HEK293 (cell line): Measurements from ENCODE around the gene CARD11.

ENCODE experiments used
- CTCF ChIA-PET: fragments of 350-600 bp; formaldehyde crosslinking; extraction: SDS; loops from one replicate; lab custom pipeline; 2021; ENCODE audit warnings: antibody characterized with exemption; lab: Yijun Ruan, JAX
- POLR2A ChIA-PET: fragments of 300-600 bp; formaldehyde crosslinking; extraction: SDS; loops from one replicate; lab custom pipeline; 2020; ENCODE audit warnings: antibody characterized with exemption, inconsistent platforms; lab: Yijun Ruan, JAX
- H3K27ac ChIP-seq: fragments of 200-500 bp; sonication (Bioruptor generic); 2 replicates; pipeline ENCODE4 v1.5.1; 2014; ENCODE audit warnings: low read depth, low read length, control low read depth, inconsistent platforms; ENCODE audit errors: extremely low read depth
- H3K36me3 ChIP-seq, 2 experiments: fragments of 200-500 bp in 1 of 2; sonication (Bioruptor generic) in 1 of 2; 1 replicate in 1 of 2; 2 replicates in 1 of 2; pipeline ENCODE4 v1.5.1; 2014 to 2017; ENCODE audit warnings: inconsistent platforms in 2 of 2, low read length in 2 of 2; ENCODE audit not compliant: control insufficient read depth in 2 of 2, insufficient read depth in 1 of 2
- H3K4me1 ChIP-seq: fragments of 200-500 bp; sonication (Bioruptor generic); 2 replicates; pipeline ENCODE4 v1.5.1; 2014; ENCODE audit warnings: mild to moderate bottlenecking, low read length, inconsistent platforms; ENCODE audit not compliant: control insufficient read depth, insufficient read depth
- H3K4me3 ChIP-seq: 2 replicates; pipeline ENCODE4 v1.5.1; 2011; ENCODE audit warnings: low read depth, mild to moderate bottlenecking, control low read depth, low read length, moderate library complexity
- H3K9me3 ChIP-seq: fragments of 200-500 bp; sonication (Bioruptor generic); 2 replicates; pipeline ENCODE4 v1.5.1; 2014; ENCODE audit warnings: low read depth, low read length, inconsistent platforms; ENCODE audit not compliant: control insufficient read depth, insufficient read depth
- HOXD13 ChIP-seq: sonication (generic); formaldehyde crosslinking; IDR thresholded peaks from 2 replicates; pipeline ENCODE4 v1.8.0; 2022; ENCODE audit warnings: missing genetic modification reagents, borderline replicate concordance
- SP7 ChIP-seq: fragments of 450-650 bp; formaldehyde crosslinking; IDR thresholded peaks from 2 replicates; pipeline ENCODE4 v1.5.1; 2016; ENCODE audit warnings: missing biosample characterization, missing genetic modification characterization
- ZBTB48 ChIP-seq: fragments of 450-650 bp; formaldehyde crosslinking; IDR thresholded peaks from 2 replicates; pipeline ENCODE4 v1.5.1; 2016; ENCODE audit warnings: missing biosample characterization, missing genetic modification characterization
- ZNF2 ChIP-seq: fragments of 450-650 bp; formaldehyde crosslinking; IDR thresholded peaks from 2 replicates; pipeline ENCODE4 v1.5.1; 2016; ENCODE audit warnings: missing biosample characterization, missing genetic modification characterization
- ZNF501 ChIP-seq: fragments of 450-650 bp; formaldehyde crosslinking; IDR thresholded peaks from 2 replicates; pipeline ENCODE4 v1.5.1; 2016; ENCODE audit warnings: missing biosample characterization, missing genetic modification characterization
- ZNF510 ChIP-seq: fragments of 450-650 bp; formaldehyde crosslinking; IDR thresholded peaks from 2 replicates; pipeline ENCODE4 v1.5.1; 2018; ENCODE audit warnings: mild to moderate bottlenecking, missing genetic modification characterization, missing biosample characterization; ENCODE audit not compliant: insufficient replicate concordance
- ZNF514 ChIP-seq: fragments of 450-650 bp; formaldehyde crosslinking; IDR thresholded peaks from 2 replicates; pipeline ENCODE4 v1.5.1; 2016; ENCODE audit warnings: missing biosample characterization, missing genetic modification characterization
- ZNF558 ChIP-seq: fragments of 450-650 bp; formaldehyde crosslinking; IDR thresholded peaks from 2 replicates; pipeline ENCODE4 v1.5.1; 2016; ENCODE audit warnings: missing biosample characterization, missing genetic modification characterization
- TF ChIP-seq, protein P1 (sequence below): fragments of 450-650 bp; formaldehyde crosslinking; IDR thresholded peaks from 2 replicates; pipeline ENCODE4 v1.5.1; 2017; ENCODE audit warnings: missing biosample characterization, missing genetic modification characterization
- TF ChIP-seq, protein P2 (sequence below): fragments of 450-650 bp; formaldehyde crosslinking; IDR thresholded peaks from 2 replicates; pipeline ENCODE4 v1.5.1; 2016; ENCODE audit warnings: missing biosample characterization, missing genetic modification characterization
- TF ChIP-seq, protein P3 (sequence below): sonication (generic); formaldehyde crosslinking; IDR thresholded peaks from 2 replicates; pipeline ENCODE4 v1.8.1; 2022; ENCODE audit warnings: mild to moderate bottlenecking, moderate library complexity, missing genetic modification reagents
- TF ChIP-seq, protein P4 (sequence below): fragments of 450-650 bp; formaldehyde crosslinking; IDR thresholded peaks from 2 replicates; pipeline ENCODE4 v1.5.1; 2016; ENCODE audit warnings: missing biosample characterization, missing genetic modification characterization, low read depth
- TF ChIP-seq, protein P5 (sequence below): fragments of 450-650 bp; formaldehyde crosslinking; IDR thresholded peaks from 2 replicates; pipeline ENCODE4 v1.5.1; 2016; ENCODE audit warnings: missing biosample characterization, missing genetic modification characterization
- TF ChIP-seq, protein P6 (sequence below): fragments of 450-650 bp; formaldehyde crosslinking; IDR thresholded peaks from 2 replicates; pipeline ENCODE4 v1.5.1; 2016; ENCODE audit warnings: missing biosample characterization, missing genetic modification characterization

Gene CARD11

DNA sequence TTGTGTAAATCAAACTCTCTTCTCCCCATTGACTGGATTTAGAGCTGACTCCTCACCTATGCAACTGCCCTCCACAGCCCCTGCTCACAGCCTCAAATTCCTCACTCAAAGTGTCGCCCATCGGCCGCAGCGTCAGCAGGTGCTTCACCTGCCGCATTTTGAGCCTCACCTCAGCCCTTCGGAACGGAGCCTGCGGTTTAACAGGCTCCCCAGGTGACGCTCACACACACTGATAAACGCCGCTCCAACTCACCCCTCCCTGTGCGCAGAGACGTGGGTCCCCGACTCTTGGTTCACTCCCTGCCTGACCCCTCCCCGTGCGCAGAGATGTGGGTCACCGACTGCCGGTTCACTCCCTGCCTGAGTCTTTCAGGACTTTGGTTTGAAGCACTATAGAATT lies 57.1 kb downstream of the CARD11 start:
- H3K4me1 ChIP-seq: no peaks in the 10 kb centered on the region
- POLR2A ChIA-PET: no interaction called here
- H3K9me3 ChIP-seq: no peaks in the 10 kb centered on the region; the same call in 1 of the 2 replicates
- H3K27ac ChIP-seq: no peak overlapping the region
- no peak for TF ChIP-seq ZBTB48 (tag by site-specific recombination)
- TF ChIP-seq, protein P1, sequence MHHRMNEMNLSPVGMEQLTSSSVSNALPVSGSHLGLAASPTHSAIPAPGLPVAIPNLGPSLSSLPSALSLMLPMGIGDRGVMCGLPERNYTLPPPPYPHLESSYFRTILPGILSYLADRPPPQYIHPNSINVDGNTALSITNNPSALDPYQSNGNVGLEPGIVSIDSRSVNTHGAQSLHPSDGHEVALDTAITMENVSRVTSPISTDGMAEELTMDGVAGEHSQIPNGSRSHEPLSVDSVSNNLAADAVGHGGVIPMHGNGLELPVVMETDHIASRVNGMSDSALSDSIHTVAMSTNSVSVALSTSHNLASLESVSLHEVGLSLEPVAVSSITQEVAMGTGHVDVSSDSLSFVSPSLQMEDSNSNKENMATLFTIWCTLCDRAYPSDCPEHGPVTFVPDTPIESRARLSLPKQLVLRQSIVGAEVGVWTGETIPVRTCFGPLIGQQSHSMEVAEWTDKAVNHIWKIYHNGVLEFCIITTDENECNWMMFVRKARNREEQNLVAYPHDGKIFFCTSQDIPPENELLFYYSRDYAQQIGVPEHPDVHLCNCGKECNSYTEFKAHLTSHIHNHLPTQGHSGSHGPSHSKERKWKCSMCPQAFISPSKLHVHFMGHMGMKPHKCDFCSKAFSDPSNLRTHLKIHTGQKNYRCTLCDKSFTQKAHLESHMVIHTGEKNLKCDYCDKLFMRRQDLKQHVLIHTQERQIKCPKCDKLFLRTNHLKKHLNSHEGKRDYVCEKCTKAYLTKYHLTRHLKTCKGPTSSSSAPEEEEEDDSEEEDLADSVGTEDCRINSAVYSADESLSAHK (tag by site-specific recombination): no peak
- TF ChIP-seq, protein P2, sequence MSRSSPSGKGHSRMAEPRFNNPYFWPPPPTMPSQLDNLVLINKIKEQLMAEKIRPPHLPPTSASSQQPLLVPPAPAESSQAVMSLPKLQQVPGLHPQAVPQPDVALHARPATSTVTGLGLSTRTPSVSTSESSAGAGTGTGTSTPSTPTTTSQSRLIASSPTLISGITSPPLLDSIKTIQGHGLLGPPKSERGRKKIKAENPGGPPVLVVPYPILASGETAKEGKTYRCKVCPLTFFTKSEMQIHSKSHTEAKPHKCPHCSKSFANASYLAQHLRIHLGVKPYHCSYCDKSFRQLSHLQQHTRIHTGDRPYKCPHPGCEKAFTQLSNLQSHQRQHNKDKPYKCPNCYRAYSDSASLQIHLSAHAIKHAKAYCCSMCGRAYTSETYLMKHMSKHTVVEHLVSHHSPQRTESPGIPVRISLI (tag by site-specific recombination): no peak
- TF ChIP-seq, protein P3, sequence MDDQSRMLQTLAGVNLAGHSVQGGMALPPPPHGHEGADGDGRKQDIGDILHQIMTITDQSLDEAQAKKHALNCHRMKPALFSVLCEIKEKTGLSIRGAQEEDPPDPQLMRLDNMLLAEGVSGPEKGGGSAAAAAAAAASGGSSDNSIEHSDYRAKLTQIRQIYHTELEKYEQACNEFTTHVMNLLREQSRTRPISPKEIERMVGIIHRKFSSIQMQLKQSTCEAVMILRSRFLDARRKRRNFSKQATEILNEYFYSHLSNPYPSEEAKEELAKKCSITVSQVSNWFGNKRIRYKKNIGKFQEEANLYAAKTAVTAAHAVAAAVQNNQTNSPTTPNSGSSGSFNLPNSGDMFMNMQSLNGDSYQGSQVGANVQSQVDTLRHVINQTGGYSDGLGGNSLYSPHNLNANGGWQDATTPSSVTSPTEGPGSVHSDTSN (CRISPR knock-in tag): no peak
- no peak for TF ChIP-seq HOXD13 (CRISPR knock-in tag)
- TF ChIP-seq ZNF2 (tag by site-specific recombination): no peak
- TF ChIP-seq, protein P4, sequence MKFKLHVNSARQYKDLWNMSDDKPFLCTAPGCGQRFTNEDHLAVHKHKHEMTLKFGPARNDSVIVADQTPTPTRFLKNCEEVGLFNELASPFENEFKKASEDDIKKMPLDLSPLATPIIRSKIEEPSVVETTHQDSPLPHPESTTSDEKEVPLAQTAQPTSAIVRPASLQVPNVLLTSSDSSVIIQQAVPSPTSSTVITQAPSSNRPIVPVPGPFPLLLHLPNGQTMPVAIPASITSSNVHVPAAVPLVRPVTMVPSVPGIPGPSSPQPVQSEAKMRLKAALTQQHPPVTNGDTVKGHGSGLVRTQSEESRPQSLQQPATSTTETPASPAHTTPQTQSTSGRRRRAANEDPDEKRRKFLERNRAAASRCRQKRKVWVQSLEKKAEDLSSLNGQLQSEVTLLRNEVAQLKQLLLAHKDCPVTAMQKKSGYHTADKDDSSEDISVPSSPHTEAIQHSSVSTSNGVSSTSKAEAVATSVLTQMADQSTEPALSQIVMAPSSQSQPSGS (tag by site-specific recombination): no peak
- TF ChIP-seq, protein P5, sequence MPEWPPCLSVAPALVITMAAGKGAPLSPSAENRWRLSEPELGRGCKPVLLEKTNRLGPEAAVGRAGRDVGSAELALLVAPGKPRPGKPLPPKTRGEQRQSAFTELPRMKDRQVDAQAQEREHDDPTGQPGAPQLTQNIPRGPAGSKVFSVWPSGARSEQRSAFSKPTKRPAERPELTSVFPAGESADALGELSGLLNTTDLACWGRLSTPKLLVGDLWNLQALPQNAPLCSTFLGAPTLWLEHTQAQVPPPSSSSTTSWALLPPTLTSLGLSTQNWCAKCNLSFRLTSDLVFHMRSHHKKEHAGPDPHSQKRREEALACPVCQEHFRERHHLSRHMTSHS (tag by site-specific recombination): no peak
- no peak for TF ChIP-seq ZNF558 (tag by site-specific recombination)
- CTCF ChIA-PET: no interaction called here
- no peak overlapping the region for H3K4me3 ChIP-seq
- H3K36me3 ChIP-seq: no peaks in the 10 kb centered on the region

DNA sequence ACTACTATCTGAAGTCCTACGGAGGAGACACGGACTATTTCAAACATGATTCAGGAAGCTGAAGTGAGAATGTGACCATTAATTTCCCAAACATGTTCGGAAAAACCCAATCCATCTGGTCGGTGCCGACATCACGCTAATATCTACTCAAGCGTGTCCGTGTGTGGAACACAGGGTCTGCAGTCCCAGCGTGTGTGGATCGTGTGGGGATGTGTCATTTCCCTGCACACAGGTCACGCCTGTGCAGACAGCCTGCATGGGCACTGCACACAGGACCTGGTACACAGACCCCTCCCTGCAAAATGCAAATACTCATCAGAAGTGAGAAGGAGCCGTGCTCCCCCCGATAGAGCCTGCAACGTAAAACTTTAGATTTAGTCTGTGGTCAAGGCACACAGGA lies 57.8 kb downstream of the CARD11 start:
- no peaks in the 10 kb centered on the region for H3K36me3 ChIP-seq
- no peaks in the 10 kb centered on the region for H3K9me3 ChIP-seq
- ChIA-PET CTCF (interaction anchor here (0.6 kb wide), 1 partner anchor 52 kb away, joined by 3 read pairs; no protein-coding TSS in a partner anchor), POLR2A (no interaction called here)
- no peaks in the 10 kb centered on the region for H3K4me1 ChIP-seq
- no peak overlapping the region for H3K4me3 ChIP-seq
- no peak for TF ChIP-seq ZNF501
- TF ChIP-seq SP7 (tag by site-specific recombination): no peak
- TF ChIP-seq, protein P6, sequence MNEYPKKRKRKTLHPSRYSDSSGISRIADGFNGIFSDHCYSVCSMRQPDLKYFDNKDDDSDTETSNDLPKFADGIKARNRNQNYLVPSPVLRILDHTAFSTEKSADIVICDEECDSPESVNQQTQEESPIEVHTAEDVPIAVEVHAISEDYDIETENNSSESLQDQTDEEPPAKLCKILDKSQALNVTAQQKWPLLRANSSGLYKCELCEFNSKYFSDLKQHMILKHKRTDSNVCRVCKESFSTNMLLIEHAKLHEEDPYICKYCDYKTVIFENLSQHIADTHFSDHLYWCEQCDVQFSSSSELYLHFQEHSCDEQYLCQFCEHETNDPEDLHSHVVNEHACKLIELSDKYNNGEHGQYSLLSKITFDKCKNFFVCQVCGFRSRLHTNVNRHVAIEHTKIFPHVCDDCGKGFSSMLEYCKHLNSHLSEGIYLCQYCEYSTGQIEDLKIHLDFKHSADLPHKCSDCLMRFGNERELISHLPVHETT (tag by site-specific recombination): no peak
- TF ChIP-seq ZNF514: no peak
- no peak for TF ChIP-seq ZNF510 (tag by site-specific recombination)
- no peak overlapping the region for H3K27ac ChIP-seq
